PC-3 (cell line): ENCODE measurements around the gene WDFY1. TPM values are rescaled to one million over a fixed set of nuclear protein-coding genes. Genes with fewer than 3 reads are reported as not detected.

Experiments
- ATAC-seq: fragments of 200-7000 bp; cut with Tn5 transposase; 2 replicates; pipeline ENCODE4 v1.9.1; 2020; ENCODE audit warnings: mild to moderate bottlenecking, moderate library complexity
- BruUV-seq: library from RNA; stranded (reverse); fragments of 400-500 nt; replicated peaks from 2 replicates; lab custom pipeline; 2021; lab: Mats Ljungman, UMichigan
- CTCF ChIA-PET: fragments of 300-600 bp; sonication (Branson Sonifier 250); formaldehyde crosslinking; loops from one replicate; lab custom pipeline; 2022; ENCODE audit warnings: antibody characterized with exemption; lab: Charles Lee
- POLR2A ChIA-PET: fragments of 300-600 bp; sonication (Branson Sonifier 250); formaldehyde crosslinking; loops from one replicate; lab custom pipeline; 2022; ENCODE audit warnings: antibody characterized with exemption; ENCODE audit not compliant: unreplicated experiment; lab: Charles Lee
- DNase-seq: peaks from one replicate; pipeline ENCODE4 v3.0.0-alpha.2; 2015
- H2AFZ ChIP-seq: fragments of 300-600 bp; sonication (generic); 2 replicates; pipeline ENCODE4 v1.6.0; 2016; ENCODE audit warnings: antibody characterized with exemption, low read length
- H3F3A ChIP-seq: fragments of 300-600 bp; sonication (generic); one replicate; pipeline ENCODE4 v1.6.0; 2017; ENCODE audit warnings: antibody characterized with exemption, low read length, control low read depth, mild to moderate bottlenecking; ENCODE audit not compliant: unreplicated experiment
- H3K27ac ChIP-seq: fragments of 300-600 bp; sonication (generic); 2 replicates; pipeline ENCODE4 v1.5.1; 2016; ENCODE audit warnings: mild to moderate bottlenecking, low read length
- H3K27me3 ChIP-seq: fragments of 300-600 bp; sonication (generic); 2 replicates; pipeline ENCODE4 v1.6.1; 2016; ENCODE audit warnings: low read length, mixed read lengths
- H3K36me3 ChIP-seq: fragments of 300-600 bp; sonication (generic); 2 replicates; pipeline ENCODE4 v1.6.1; 2016; ENCODE audit warnings: low read depth, mixed run types, low read length, mixed read lengths
- H3K4me1 ChIP-seq: fragments of 300-600 bp; sonication (generic); 2 replicates; pipeline ENCODE4 v1.5.1; 2016; ENCODE audit warnings: low read length; ENCODE audit not compliant: insufficient read depth
- H3K4me2 ChIP-seq: fragments of 300-600 bp; sonication (generic); 2 replicates; pipeline ENCODE4 v1.6.0; 2016; ENCODE audit warnings: low read length
- H3K4me3 ChIP-seq: fragments of 300-600 bp; sonication (generic); 2 replicates; pipeline ENCODE4 v1.5.1; 2016; ENCODE audit warnings: mild to moderate bottlenecking, low read length, mixed read lengths
- H3K79me2 ChIP-seq: fragments of 300-600 bp; sonication (generic); 2 replicates; pipeline ENCODE4 v1.6.1; 2017; ENCODE audit warnings: low read length, mixed read lengths
- H3K9ac ChIP-seq: fragments of 300-600 bp; sonication (generic); 2 replicates; pipeline ENCODE4 v1.6.0; 2016; ENCODE audit warnings: mild to moderate bottlenecking, low read length
- H3K9me2 ChIP-seq: fragments of 300-600 bp; sonication (generic); replicated peaks from 2 replicates; pipeline ENCODE4 v1.6.1; 2016; ENCODE audit warnings: mixed run types, low read length, mixed read lengths
- H3K9me3 ChIP-seq: fragments of 300-600 bp; sonication (generic); 2 replicates; pipeline ENCODE4 v1.6.1; 2016; ENCODE audit warnings: low read length, mixed read lengths
- H4K20me1 ChIP-seq: fragments of 300-600 bp; sonication (generic); 2 replicates; pipeline ENCODE4 v1.6.1; 2016; ENCODE audit warnings: low read length, mixed read lengths
- EZH2 ChIP-seq: fragments of 300-600 bp; sonication (generic); IDR thresholded peaks from one replicate; pipeline ENCODE4 v1.6.1; 2017; ENCODE audit warnings: antibody characterized with exemption, mild to moderate bottlenecking, low read length; ENCODE audit not compliant: unreplicated experiment
- EZH2phosphoT487 ChIP-seq: fragments of 300-600 bp; sonication (generic); IDR thresholded peaks from 2 replicates; pipeline ENCODE4 v1.6.1; 2018; ENCODE audit warnings: mild to moderate bottlenecking, antibody characterized with exemption, low read length, borderline replicate concordance
- intact Hi-C: fragments of 100-400 bp; cut with micrococcal nuclease; formaldehyde crosslinking; loops from 2 replicates; pipeline ENCODE4 v1.9.0; 2023
- total RNA-seq: library from RNA; depleted of rRNA; stranded (reverse); fragments of >200 nt; gene quantifications from 2 replicates; pipeline ENCODE4 v1.2.3, GENCODE V29; 2014
- TF ChIP-seq, protein P1 (sequence below): fragments of 300-600 bp; sonication (generic); conservative IDR thresholded peaks from 2 replicates; pipeline ENCODE4 v1.5.1; 2017; ENCODE audit warnings: antibody characterized with exemption, low read depth, mild to moderate bottlenecking, low read length

WDFY1 gene
- total RNA-seq, 1 experiment from 2014 or later = 47.7 TPM

DNA sequence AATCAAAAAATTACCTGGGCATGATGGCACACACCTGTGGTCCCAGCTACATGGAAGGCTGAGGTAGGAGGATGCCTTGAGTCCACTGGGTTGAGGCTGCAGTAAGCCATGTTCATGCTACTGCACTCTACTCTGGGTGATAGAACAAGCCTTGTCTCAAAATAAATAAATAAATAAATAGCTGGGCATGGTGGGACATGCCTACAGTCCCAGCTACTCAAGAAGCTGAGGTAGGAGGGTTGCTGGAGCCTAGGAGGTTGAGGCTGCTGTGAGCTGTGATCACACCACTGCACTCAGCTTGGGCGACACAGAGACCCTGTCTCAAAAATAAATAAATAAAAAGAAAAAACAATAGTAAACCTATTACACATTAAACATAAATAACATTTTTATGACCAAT, 110.7 kb downstream of the WDFY1 start:
- no peaks in the 10 kb centered on the region for H3K9me3 ChIP-seq
- H3K4me1 ChIP-seq = peaks cover 18% of the 10 kb centered on the region; the same call in 1 of the 2 replicates
- TF ChIP-seq, protein P1, sequence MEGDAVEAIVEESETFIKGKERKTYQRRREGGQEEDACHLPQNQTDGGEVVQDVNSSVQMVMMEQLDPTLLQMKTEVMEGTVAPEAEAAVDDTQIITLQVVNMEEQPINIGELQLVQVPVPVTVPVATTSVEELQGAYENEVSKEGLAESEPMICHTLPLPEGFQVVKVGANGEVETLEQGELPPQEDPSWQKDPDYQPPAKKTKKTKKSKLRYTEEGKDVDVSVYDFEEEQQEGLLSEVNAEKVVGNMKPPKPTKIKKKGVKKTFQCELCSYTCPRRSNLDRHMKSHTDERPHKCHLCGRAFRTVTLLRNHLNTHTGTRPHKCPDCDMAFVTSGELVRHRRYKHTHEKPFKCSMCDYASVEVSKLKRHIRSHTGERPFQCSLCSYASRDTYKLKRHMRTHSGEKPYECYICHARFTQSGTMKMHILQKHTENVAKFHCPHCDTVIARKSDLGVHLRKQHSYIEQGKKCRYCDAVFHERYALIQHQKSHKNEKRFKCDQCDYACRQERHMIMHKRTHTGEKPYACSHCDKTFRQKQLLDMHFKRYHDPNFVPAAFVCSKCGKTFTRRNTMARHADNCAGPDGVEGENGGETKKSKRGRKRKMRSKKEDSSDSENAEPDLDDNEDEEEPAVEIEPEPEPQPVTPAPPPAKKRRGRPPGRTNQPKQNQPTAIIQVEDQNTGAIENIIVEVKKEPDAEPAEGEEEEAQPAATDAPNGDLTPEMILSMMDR = no peak
- no peak for TF ChIP-seq EZH2phosphoT487
- no peak for TF ChIP-seq EZH2
- no peak overlapping the region for H3K4me3 ChIP-seq
- BruUV-seq = no TSS peak
- H3K4me2 ChIP-seq = no peak overlapping the region
- no peaks in the 10 kb centered on the region for H3K9me2 ChIP-seq
- H3K27me3 ChIP-seq = no peaks in the 10 kb centered on the region
- POLR2A ChIA-PET = interaction anchor here (0.6 kb wide), 1 partner anchor 72 kb away, joined by 5 read pairs; no protein-coding TSS in a partner anchor
- intact Hi-C loops = loop anchor here (10.0 kb wide), 1 partner anchor 110 kb away; the partner anchor contains the start of gene WDFY1
- no peak overlapping the region for H3K9ac ChIP-seq
- ATAC-seq = no peak
- H2AFZ ChIP-seq = no peak overlapping the region
- peaks cover 4% of the 10 kb centered on the region; the same call in 1 of the 2 replicates for H4K20me1 ChIP-seq
- H3K27ac ChIP-seq = no peak overlapping the region
- peaks cover 92% of the 10 kb centered on the region for H3K79me2 ChIP-seq
- H3K36me3 ChIP-seq = peaks cover 8% of the 10 kb centered on the region
- H3F3A ChIP-seq = no peaks in the 10 kb centered on the region
- CTCF ChIA-PET = no interaction called here
- DNase-seq = no peak

DNA sequence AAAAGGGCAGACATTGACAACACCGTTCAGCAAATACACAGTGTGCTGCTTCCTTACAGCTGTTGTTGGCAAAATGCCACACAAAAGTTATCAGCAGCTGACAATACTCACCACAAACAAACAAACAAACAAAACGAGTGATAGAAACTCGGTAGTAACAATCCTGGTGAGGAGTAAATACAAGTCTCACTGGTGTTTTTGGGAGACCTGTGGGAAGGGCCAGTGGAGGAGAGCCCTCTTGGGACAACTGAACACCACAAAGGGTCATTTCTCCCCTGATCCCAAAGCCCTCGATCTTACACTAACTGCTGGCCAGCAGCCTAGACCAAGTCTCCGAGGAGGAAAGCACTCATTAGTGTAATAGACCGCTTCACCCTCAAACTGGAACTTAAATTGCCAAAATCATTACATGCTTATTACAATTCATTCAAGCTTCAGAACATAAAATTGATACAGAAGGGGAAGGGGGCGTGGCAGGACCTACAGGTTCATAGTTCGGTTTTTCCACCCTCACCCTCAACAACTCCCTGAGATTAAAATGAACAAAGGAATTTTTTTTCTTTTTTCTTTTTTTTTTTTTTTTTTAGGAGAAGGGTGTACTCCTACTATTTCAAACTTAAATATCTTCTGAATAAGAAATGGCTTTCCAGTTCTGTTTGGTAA, 112.8 kb downstream of the WDFY1 start:
- peaks cover 4% of the 10 kb centered on the region; the same call in 1 of the 2 replicates for H4K20me1 ChIP-seq
- no peak overlapping the region for H3K27ac ChIP-seq
- no peak overlapping the region for H3K9ac ChIP-seq
- no TSS peak for BruUV-seq
- no peaks in the 10 kb centered on the region for H3K27me3 ChIP-seq
- peaks cover 8% of the 10 kb centered on the region for H3K36me3 ChIP-seq
- H2AFZ ChIP-seq = no peak overlapping the region
- no peak for DNase-seq
- no peak for TF ChIP-seq EZH2phosphoT487
- TF ChIP-seq EZH2 = no peak
- TF ChIP-seq, protein P1 = no peak
- no peaks in the 10 kb centered on the region for H3K9me2 ChIP-seq
- no peak overlapping the region for H3K4me2 ChIP-seq
- peaks cover 99% of the 10 kb centered on the region for H3K79me2 ChIP-seq
- no peaks in the 10 kb centered on the region for H3F3A ChIP-seq
- intact Hi-C loops = loop anchor here (10.0 kb wide), 1 partner anchor 112 kb away; the partner anchor contains the start of gene WDFY1
- ChIA-PET CTCF (no interaction called here), POLR2A (interaction anchor here (0.6 kb wide), 1 partner anchor 32 kb away, joined by 7 read pairs; no protein-coding TSS in a partner anchor)
- peaks cover 13% of the 10 kb centered on the region; the same call in 1 of the 2 replicates for H3K4me1 ChIP-seq
- no peaks in the 10 kb centered on the region for H3K9me3 ChIP-seq
- no peak overlapping the region for H3K4me3 ChIP-seq
- ATAC-seq = no peak

DNA sequence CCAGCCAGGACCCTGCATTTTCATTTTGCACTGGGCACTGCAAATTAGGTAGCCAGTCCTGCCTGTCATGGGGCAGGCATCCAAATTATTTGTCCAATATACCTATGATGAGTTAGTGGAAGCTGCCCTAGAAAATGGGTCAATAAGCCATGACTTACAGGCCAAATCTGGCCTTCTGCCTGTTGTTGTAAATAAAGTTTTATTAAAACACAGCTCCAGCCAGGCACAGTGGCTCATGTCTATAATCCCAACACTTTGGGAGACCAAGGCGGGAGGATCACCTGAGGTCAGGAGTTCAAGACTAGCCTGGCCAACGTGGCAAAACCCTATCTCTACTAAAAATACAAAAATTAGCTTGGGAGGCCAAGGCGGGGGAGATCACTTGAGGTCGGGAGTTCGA, 116.0 kb downstream of the WDFY1 start:
- DNase-seq (no peak), ATAC-seq (no peak)
- ChIA-PET CTCF (interaction anchor here (0.5 kb wide), 1 partner anchor 68 kb away, joined by 4 read pairs; no protein-coding TSS in a partner anchor), POLR2A (no interaction called here)
- Histone ChIP-seq H3K4me1 (no peaks in the 10 kb centered on the region), H3K9me2 (no peaks in the 10 kb centered on the region), H2AFZ (no peak overlapping the region), H3F3A (no peaks in the 10 kb centered on the region), H3K79me2 (peaks cover 98% of the 10 kb centered on the region), H3K4me3 (no peak overlapping the region), H4K20me1 (peaks cover 7% of the 10 kb centered on the region; the same call in 1 of the 2 replicates), H3K9me3 (no peaks in the 10 kb centered on the region), H3K27ac (no peak overlapping the region), H3K9ac (no peak overlapping the region), H3K27me3 (no peaks in the 10 kb centered on the region), H3K4me2 (no peak overlapping the region), H3K36me3 (peaks cover 5% of the 10 kb centered on the region)
- intact Hi-C loops = no loop called here
- TF ChIP-seq EZH2phosphoT487 (no peak), EZH2 (no peak)
- TF ChIP-seq, protein P1 = no peak
- no TSS peak for BruUV-seq
